Kidney (tissue), 14 donors: ENCODE data around the gene ZSWIM6. TPM values are rescaled to one million over a fixed set of nuclear protein-coding genes. Genes with fewer than 3 reads are reported as not detected.
"Not testable (repeated sequence)": the region's sequence is repeated elsewhere in the genome, so short reads cannot be mapped to it uniquely, and the experiment has no call there.

Experiments
- DNase-seq, 5 donors: peaks; one replicate each; pipeline ENCODE4 v3.0.0-alpha.2; 2013 to 2020
- FAIRE-seq: peaks from 2 replicates; lab custom pipeline; 2012; peaks lifted over from hg19 to GRCh38; lab: Jason Lieb, UNC
- H3K27ac ChIP-seq, 2 donors: one replicate each; pipeline ENCODE4 v1.7.0; 2013; ENCODE audit warnings: low read depth in 2 of 2, low read length in 2 of 2, inconsistent platforms in 1 of 2
- H3K27me3 ChIP-seq: one replicate; pipeline ENCODE4 v1.7.1; 2013; ENCODE audit warnings: low read length, inconsistent platforms; ENCODE audit not compliant: control insufficient read depth, insufficient read depth
- H3K36me3 ChIP-seq, 3 donors: one replicate each; pipeline versions ENCODE4 v1.7.0 to v1.7.1; 2013; ENCODE audit warnings: low read length in 3 of 3, control low read depth in 1 of 3, inconsistent platforms in 1 of 3; ENCODE audit not compliant: insufficient read depth in 3 of 3, control insufficient read depth in 2 of 3
- H3K4me1 ChIP-seq, 3 donors: one replicate each; pipeline versions ENCODE4 v1.7.0 to v1.7.1; 2013; ENCODE audit warnings: low read length in 3 of 3, inconsistent platforms in 1 of 3, low read depth in 1 of 3; ENCODE audit not compliant: control insufficient read depth in 2 of 3, insufficient read depth in 2 of 3
- H3K4me3 ChIP-seq, 3 donors: one replicate each; pipeline versions ENCODE4 v1.7.0 to v1.8.1; 2013; ENCODE audit warnings: low read length in 3 of 3, control low read depth in 1 of 3, inconsistent platforms in 1 of 3
- H3K9ac ChIP-seq, 3 donors: one replicate each; pipeline versions ENCODE4 v1.7.0 to v1.7.1; 2013; ENCODE audit warnings: low read length in 3 of 3, control low read depth in 1 of 3, inconsistent platforms in 1 of 3
- H3K9me3 ChIP-seq, 3 donors: one replicate each; pipeline versions ENCODE4 v1.7.0 to v1.7.1; 2013; ENCODE audit warnings: low read length in 3 of 3, control low read depth in 1 of 3, inconsistent platforms in 1 of 3; ENCODE audit not compliant: control insufficient read depth in 2 of 3, insufficient read depth in 1 of 3
- intact Hi-C: fragments of 100-400 bp; cut with DNase I; formaldehyde crosslinking; loops from one replicate; pipeline ENCODE4 v1.11.1; 2022
- polyA plus RNA-seq: library from polyadenylated mRNA; stranded (reverse); fragments of 350-450 nt; fragmentation: Illumina TruSeq; extraction: RNeasy Lipid Tissue Mini Kit (QIAGEN cat#74804); gene quantifications from one replicate; pipeline ENCODE4 v1.2.3, GENCODE V29; 2014; ENCODE audit warnings: low read depth, low replicate concordance; ENCODE audit not compliant: insufficient read depth
- total RNA-seq: library from RNA; stranded (reverse); fragmentation: NEBNext Ultra II Directional; extraction: Animal tissue kit (Norgen Biotek cat#: 25700); gene quantifications from one replicate; pipeline ENCODE4 v1.2.1, GENCODE V29; 2021
- TF ChIP-seq, protein P1 (sequence below): IDR thresholded peaks from 3 replicates; pipeline ENCODE4 v1.5.1; 2012; ENCODE audit warnings: mild to moderate bottlenecking, moderate library complexity, borderline replicate concordance; ENCODE audit not compliant: insufficient read depth; ENCODE audit errors: extremely low read depth
- donor health status: control.
- donor health status: control.
- donor health status: control.
- donor health status: control.
- donor health status: control.
- donor health status: DM: yes; HTN: yes; CAD: no.
- donor health status: Normal renal cell carcinoma (clear cell type).

ZSWIM6 gene
- total and polyA plus RNA-seq, 2 donors from 2014 or later: 2.9 to 20.3 TPM

DNA sequence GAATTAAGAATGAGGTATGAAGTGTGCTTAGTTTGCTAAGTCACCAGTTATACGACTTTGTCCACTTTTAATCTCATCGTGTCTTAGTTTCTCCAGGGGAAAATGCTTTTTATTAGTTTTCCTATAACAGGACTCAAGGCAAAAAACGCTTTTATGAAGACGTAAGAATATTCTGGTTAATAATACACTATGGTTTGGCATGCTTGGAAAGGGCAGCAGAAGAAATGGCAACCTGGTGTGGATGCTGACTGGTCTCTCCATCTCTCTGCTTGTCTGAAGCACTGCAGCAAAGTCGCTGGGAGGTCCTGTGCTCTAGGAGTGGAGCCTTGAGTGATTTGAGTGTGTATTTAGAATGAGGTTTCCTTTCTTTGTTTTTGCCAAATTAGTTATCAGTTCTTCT is 78.8 kb downstream of the ZSWIM6 start:
- Histone ChIP-seq H3K4me1 (peaks cover 0 to 8% (median 0%) of the 10 kb centered on the region in 3 donors), H3K36me3 (no peaks in the 10 kb centered on the region), H3K27ac (no peak overlapping the region), H3K4me3 (no peak overlapping the region), H3K9me3 (no peaks in the 10 kb centered on the region), H3K9ac (no peak overlapping the region), H3K27me3 (no peaks in the 10 kb centered on the region)
- intact Hi-C loops: no loop called here
- DNase-seq: no peak
- TF ChIP-seq, protein P1, sequence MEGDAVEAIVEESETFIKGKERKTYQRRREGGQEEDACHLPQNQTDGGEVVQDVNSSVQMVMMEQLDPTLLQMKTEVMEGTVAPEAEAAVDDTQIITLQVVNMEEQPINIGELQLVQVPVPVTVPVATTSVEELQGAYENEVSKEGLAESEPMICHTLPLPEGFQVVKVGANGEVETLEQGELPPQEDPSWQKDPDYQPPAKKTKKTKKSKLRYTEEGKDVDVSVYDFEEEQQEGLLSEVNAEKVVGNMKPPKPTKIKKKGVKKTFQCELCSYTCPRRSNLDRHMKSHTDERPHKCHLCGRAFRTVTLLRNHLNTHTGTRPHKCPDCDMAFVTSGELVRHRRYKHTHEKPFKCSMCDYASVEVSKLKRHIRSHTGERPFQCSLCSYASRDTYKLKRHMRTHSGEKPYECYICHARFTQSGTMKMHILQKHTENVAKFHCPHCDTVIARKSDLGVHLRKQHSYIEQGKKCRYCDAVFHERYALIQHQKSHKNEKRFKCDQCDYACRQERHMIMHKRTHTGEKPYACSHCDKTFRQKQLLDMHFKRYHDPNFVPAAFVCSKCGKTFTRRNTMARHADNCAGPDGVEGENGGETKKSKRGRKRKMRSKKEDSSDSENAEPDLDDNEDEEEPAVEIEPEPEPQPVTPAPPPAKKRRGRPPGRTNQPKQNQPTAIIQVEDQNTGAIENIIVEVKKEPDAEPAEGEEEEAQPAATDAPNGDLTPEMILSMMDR: no peak
- no peak for FAIRE-seq

GRCh38 chr5:61412361-61412760 is 80.3 kb downstream of the ZSWIM6 start:
- Histone ChIP-seq H3K4me1 (peaks cover 0 to 14% (median 0%) of the 10 kb centered on the region in 3 donors), H3K27me3 (no peaks in the 10 kb centered on the region), H3K9me3 (no peaks in the 10 kb centered on the region), H3K27ac (no peak overlapping the region), H3K9ac (no peak overlapping the region), H3K36me3 (no peaks in the 10 kb centered on the region), H3K4me3 (no peak overlapping the region)
- TF ChIP-seq, protein P1: no peak
- FAIRE-seq (no peak), DNase-seq (no peak)
- intact Hi-C loops: no loop called here

DNA sequence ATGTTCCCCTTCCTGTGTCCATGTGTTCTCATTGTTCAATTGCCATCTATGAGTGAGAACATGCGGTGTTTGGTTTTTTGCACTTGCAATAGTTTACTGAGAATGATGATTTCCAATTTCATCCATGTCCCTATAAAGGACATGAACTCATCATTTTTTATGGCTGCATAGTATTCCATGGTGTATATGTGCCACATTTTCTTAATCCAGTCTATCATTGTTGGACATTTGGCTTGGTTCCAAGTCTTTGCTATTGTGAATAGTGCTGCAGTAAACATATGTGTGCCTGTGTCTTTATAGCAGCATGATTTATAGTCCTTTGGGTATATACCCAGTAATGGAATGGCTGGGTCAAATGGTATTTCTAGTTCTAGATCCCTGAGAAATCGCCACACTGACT is 81.1 kb downstream of the ZSWIM6 start:
- H3K9me3 ChIP-seq, H3K9ac ChIP-seq, DNase-seq, H3K4me3 ChIP-seq, intact Hi-C loops, H3K27ac ChIP-seq, FAIRE-seq, H3K36me3 ChIP-seq, H3K27me3 ChIP-seq: not testable (repeated sequence)
- peaks cover 0 to 13% (median 0%) of the 10 kb centered on the region in 3 donors for H3K4me1 ChIP-seq

GRCh38 chr5:61414806-61415205 is 82.7 kb downstream of the ZSWIM6 start:
- H3K27me3 ChIP-seq: no peaks in the 10 kb centered on the region
- H3K9ac ChIP-seq: no peak overlapping the region
- no peak for DNase-seq
- TF ChIP-seq, protein P1: no peak
- no peaks in the 10 kb centered on the region for H3K36me3 ChIP-seq
- H3K4me3 ChIP-seq: no peak overlapping the region
- intact Hi-C loops: no loop called here
- peaks cover 0 to 9% (median 0%) of the 10 kb centered on the region in 3 donors for H3K4me1 ChIP-seq
- no peaks in the 10 kb centered on the region for H3K9me3 ChIP-seq
- no peak overlapping the region for H3K27ac ChIP-seq
- FAIRE-seq: no peak
